HG03095 (cell line): ENCODE measurements around the gene HNRNPAB.
A peak's percentile ranks its signal among the peaks of the same experiment; 100 is the strongest.
"Not testable (repeated sequence)": the region's sequence is repeated elsewhere in the genome, so short reads cannot be mapped to it uniquely, and the experiment has no call there.

ENCODE experiments used
- ATAC-seq: cut with Tn5 transposase; IDR thresholded peaks from one replicate; pipeline ENCODE4 v1.9.1; 2021; ENCODE audit warnings: moderate library complexity; ENCODE audit not compliant: unreplicated experiment

The HNRNPAB gene

DNA sequence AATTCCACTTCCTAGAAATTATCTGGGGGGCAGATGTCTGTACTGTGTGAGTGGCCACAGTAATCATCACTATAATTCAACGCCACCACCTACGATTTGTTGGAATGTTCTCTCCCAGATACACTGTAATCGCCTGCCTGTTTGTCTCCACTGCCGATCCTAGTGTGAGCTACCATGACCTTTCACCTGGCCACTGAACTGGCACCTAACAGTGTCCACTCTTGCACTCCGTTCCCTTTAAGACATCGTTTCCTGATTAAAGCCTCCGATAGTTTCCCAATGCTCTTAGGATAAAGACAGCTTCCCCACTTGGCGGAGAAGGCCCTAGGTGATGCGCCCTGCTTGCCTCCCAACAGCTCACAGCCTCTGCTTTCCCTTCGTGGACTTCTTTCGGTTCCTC is 24.3 kb downstream of the HNRNPAB start:
- no peak for ATAC-seq

DNA sequence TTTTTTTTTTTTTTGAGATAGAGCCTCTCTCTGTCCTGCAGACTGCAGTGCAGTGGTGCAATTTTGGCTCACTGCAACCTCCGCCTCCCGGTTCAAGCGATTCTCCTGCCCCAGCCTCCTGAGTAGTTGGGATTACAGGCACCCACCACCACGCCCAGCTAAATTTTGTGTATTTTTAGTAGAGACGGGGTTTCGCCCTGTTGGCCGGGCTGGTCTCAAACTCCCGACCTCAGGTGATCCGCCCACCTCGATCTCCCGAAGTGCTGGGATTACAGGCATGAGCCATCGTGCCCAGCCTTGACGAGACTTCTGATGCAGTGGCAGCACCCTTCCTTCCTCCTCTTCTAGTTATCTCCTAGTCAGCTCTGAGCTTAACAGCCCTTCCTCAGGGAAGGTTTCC is 24.8 kb downstream of the HNRNPAB start:
- ATAC-seq: not testable (repeated sequence)

GRCh38 chr5:178229861-178230260 is 25.5 kb downstream of the HNRNPAB start:
- no peak for ATAC-seq

DNA sequence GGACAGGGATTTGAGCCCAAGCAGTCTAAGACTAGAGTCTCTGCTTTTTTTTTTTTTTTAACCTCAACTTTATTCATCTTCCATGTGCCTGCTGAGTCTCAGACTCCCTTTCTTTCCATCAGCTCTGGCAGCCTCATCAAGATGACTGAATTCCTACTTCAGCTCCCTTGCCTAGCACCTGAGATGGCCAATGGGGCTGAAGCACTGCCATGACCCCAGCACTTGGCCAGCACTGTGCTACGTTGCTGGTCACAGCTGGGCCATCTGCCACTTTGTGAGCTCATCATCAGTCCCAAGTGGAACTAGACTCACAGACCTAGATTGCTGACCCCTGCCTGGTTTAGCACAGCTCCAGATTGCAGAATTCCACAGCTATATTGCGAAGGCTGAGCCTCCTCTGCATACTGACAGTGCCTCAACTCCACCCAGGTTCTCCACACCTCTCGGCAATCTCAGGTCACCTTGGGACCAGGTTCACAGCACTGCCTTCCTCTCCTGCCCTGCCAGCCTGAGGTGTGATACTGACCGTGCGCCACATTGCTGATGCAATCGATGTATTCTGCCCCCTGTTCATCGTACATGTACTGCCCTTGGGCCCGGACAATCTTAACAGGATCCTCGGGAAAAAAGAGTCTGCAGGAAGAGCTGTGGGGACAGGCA is 26.7 kb downstream of the HNRNPAB start:
- ATAC-seq: no peak

DNA sequence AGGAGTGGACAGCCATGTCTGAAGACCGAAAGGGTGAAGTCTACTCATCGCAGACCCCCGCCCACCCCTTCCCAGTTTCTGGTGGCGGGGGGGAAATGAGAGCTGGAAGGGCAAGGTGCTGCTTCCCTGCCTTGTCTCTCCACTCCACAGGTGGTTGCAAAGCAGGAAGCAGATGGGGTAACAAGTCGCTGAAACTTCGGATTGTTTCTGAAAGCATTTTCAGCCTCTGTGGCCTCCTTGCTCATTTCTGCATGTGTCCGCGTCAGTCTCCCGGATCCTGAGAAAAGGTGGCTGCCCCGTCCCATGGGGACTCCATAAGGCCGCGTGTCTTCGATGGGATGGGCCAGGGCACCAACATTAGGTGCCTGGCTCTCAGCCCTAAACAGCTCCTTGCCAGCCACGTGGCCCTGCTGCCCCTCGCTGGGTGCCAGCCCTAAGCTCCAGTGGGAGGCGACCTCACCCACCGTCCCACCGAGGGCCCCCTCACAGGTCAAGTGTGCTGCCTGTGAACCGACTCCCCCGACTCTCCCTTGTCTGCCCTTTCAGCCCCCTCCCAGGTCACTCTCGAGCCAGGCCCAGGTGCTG is 27.3 kb downstream of the HNRNPAB start:
- no peak for ATAC-seq

GRCh38 chr5:178232124-178232919 is 28.0 kb downstream of the HNRNPAB start, which contains the start of gene PHYKPL:
PHYKPL (minus strand) TSS chr5:178232802; CDS start chr5:178232550, 252 bp downstream.
- ATAC-seq: peak; percentile 56

DNA sequence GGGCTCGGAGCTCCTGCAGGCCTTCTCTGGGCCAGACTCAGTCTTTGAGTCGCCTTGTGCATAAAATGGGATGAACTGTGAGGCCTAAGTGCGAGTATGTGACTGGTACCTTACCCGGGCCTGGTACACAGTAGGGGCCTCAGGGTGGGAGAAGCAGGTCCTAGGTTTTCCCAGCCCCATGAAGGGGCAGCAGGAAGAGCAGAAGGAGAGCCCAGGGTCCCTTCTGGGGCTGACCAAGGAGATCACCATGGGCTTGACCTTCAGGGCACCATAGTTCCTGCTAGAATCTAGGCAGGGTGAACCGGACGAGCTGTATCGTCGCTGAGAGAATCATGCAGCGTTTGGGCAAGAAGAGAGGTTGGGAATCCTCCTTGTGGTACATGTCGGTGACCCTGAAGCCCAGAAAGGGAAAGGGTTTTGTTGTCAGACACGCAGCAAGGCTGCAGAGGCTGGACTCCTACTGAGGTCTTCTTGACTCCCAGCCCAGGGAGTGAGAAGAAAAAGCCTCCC is 28.6 kb downstream of the HNRNPAB start:
- peak; percentile 23 for ATAC-seq

DNA sequence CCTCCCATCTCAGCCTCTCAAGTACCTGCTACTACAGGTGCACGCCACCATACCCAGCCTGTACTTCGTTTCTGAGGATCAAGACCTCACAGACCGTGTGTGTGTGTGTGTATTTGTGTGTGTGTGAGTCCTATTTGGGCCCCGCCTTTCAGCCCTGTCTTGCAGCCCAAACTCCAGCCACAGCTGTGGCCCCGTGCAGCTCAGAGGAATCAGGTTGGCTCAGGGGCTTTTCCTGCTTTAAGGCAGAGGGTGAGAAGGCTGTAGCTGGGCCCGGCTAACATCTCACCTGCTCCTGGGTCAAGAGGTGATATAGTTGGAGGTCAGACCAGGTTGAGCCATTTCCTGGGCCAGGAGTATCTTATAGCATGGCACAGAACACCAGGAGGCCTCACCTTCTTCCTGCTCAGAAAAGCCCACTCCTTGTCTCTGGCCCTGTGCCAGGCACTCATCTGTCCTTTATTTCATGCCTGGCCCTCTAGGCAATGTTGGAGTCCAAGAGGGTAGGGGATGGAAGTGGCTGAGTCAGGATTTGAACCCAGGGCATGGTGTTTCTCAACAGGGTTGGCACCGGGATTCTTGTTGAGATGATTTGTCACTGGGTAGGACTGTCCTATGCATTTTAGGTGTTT is 29.9 kb downstream of the HNRNPAB start:
- ATAC-seq: no peak

- no peak for ATAC-seq
Measured at GRCh38 chr5:178234750-178235587, 30.6 kb downstream of the HNRNPAB start.

GRCh38 chr5:178235588-178235974 is 31.2 kb downstream of the HNRNPAB start:
- ATAC-seq: no peak

GRCh38 chr5:178236126-178236525 is 31.8 kb downstream of the HNRNPAB start:
- ATAC-seq: no peak

DNA sequence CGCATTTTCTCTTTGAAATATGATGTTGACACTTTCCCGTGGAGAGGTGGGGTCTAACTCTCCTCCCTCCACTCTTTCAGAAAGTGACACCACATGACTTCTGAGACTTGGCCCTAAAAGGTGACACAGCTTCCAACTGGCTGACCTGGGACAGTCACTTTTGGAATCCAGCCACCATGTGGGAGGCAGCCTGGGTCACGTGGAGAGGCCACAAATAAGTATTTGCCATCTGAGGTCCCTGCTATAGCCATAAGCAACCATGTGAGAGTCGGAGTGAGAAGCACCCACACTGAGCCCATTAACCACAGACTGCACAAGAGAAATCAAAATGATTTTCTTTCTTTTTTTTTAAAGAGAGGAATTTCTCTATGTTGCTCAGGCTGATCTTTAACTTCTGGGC is 32.3 kb downstream of the HNRNPAB start:
- no peak for ATAC-seq

GRCh38 chr5:178237431-178238312 is 33.3 kb downstream of the HNRNPAB start:
- ATAC-seq: no peak

DNA sequence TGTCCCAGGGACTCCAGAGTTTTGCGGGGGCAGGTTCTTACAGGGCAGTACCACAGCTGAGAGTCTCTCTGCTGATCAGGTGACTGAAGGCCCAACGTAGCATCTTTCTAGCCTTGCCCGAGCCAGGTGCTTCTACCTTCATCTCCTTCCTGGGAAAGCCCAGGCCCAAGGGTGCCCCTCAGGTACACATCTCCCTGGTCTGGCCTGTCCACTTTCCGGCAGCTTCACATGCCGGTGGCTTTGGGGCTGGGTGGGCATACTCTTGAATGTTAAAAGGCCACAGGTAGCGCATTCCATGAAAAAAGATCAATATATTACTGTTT is 33.9 kb downstream of the HNRNPAB start:
- no peak for ATAC-seq

DNA sequence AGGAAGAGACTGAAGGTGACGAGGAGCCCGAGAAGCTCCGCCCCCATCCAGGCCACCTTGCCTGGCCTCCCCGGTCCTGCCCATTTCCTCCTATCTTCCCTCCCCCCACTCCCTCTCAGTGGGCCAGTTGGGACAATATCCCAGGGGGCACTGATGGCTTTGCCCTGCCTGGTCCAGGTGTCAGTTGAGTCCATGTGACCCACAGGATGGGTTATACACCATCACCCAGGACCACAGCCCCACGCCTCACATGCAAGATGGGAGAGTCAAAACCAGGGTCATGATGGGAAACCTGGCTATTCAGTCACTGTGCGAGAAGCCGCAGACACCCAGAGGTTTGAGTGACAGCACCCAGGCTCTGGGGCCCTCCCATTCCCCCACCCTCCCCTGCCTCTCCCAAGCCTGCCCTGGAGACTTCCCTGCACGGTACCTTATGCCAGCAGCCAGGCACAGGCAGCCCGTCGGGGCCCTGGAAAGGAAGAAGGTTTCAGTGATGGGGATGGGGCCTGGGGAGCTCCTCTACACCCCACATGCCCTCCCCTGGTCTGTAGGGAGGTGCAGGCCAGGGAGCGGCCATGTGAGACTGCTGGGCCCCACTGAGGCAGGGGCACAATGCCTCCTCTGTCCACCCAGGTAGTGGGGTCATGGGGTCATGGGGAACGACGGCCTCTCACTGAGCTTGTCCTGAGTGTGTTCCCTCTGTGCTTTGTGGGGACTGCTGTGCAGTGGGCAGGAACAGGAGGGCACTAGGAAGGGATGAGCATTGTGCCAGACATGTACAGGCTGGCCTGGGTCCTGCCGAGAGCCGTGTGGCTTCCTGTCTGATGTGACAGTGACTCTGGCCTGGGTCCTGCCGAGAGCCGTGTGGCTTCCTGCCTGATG is 34.6 kb downstream of the HNRNPAB start:
- ATAC-seq: no peak

DNA sequence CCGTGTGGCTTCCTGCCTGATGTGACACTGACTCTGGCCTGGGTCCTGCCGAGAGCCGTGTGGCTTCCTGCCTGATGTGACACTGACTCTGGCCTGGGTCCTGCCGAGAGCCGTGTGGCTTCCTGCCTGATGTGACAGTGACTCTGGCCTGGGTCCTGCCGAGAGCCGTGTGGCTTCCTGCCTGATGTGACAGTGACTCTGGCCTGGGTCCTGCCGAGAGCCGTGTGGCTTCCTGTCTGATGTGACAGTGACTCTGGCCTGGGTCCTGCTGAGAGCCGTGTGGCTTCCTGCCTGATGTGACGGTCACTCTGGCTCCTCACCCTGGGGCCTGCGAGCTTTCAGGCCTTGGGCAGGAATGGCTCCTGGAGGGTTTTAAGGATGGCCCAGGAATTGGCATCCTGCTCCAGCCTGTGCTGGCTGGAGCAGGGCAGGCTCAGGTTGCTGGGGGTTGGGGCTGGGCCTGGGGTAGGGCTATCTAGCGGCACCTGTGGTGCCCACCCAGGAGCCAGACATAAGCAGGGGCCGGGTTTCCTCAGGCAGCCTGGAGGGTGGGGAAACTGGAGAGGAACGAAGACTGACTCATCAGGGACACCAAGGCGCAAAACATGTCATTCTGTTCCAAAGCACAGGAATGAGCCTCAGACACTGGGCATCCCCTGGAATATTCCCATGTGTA is 35.4 kb downstream of the HNRNPAB start:
- ATAC-seq: not testable (repeated sequence)

DNA sequence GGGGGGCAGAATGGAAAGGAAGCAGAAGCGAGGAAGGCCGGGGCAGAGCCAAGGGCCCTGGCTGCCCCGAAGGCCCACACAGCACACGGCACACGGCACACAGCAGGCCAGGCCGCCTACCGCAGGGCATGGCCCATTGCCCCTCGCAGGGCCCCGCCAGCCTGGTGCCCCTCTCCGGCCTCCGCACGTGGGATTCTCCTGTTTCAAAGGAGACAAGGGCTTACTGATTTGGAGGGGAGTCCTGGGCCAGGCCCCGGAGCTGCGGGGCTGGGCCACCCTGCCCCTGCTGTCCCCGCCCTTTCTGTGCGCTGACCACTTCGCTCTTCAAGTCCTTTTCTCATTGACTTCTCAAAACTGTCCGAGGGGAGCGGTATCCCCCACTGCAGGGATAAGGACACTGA is 36.0 kb downstream of the HNRNPAB start:
- ATAC-seq: no peak

GRCh38 chr5:178240766-178241165 is 36.4 kb downstream of the HNRNPAB start:
- no peak for ATAC-seq
